Measurements from ENCODE around the gene MACROD2. TPM values are rescaled to one million over a fixed set of nuclear protein-coding genes. Genes with fewer than 3 reads are reported as not detected.
A peak's percentile ranks its signal among the peaks of the same experiment; 100 is the strongest.

The MACROD2 gene
- total and polyA plus RNA-seq, 2 of the 4 experiments (the other 2 are of a cell fraction) = not detected

DNA sequence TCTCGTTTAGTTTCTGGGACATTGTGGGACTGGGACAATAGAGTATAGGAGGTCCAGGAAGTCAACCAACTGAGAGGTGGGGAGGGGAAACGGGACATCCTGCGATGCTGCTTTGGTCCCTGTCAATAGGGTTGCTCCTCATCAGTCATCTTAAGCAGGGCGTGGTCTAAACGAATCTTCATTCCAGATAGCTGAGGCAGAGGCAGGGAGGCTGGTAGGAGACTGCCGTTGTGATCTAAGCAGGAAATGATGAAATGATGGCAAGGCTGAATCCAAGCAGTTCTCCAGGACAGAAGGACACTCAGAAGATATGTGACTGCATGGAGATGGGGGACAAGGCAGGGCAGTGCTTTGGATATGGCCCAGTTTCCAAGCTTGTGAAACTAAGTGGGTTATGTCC, 1624.5 kb downstream of the MACROD2 start:
- Histone ChIP-seq H2AK5ac (ENCODE audit: low read depth, low read length) (no peak overlapping the region), H4K91ac (ENCODE audit: insufficient read depth, low read depth, low read length) (no peak overlapping the region), H4K5ac (ENCODE audit: low read depth, low read length) (no peak overlapping the region), H2BK15ac (ENCODE audit: low read depth, low read length) (no peak overlapping the region), H2BK120ac (ENCODE audit: low read depth, low read length) (no peak overlapping the region), H3K4me2 (ENCODE audit: low read depth, low read length) (no peak overlapping the region), H2AFZ (replicated peaks; ENCODE audit: low read length, poor library complexity) (no peak overlapping the region), H3K79me1 (ENCODE audit: low read depth in 1 of 2, low read length in 2 of 2) (no peaks in the 10 kb centered on the region), H3K23ac (ENCODE audit: low read depth, low read length) (no peak overlapping the region), H3K9me1 (ENCODE audit: insufficient read depth, low read length) (no peaks in the 10 kb centered on the region), H3K27me3 (ENCODE audit: control insufficient read depth, insufficient read depth, low read length) (no peaks in the 10 kb centered on the region), H3K4ac (ENCODE audit: low read depth, low read length) (no peak overlapping the region), H3K27ac (ENCODE audit: insufficient read depth, low read length) (no peak overlapping the region), H2BK20ac (ENCODE audit: low read depth, low read length) (no peak overlapping the region), H3K56ac (ENCODE audit: extremely low read depth, insufficient read depth, low read length) (no peak overlapping the region), H3K4me3 (ENCODE audit: insufficient read depth, low read depth, low read length) (no peak overlapping the region), H3K36me3 (ENCODE audit: control insufficient read depth, insufficient read depth, low read length) (no peaks in the 10 kb centered on the region), H3K4me1 (ENCODE audit: control insufficient read depth, insufficient read depth, low read length) (no peaks in the 10 kb centered on the region), H2AK9ac (replicated peaks; ENCODE audit: low read depth, low read length, poor library complexity) (no peak overlapping the region), H3K9me3 (ENCODE audit: control insufficient read depth, insufficient read depth, low read length) (no peaks in the 10 kb centered on the region), H2BK5ac (ENCODE audit: low read depth, low read length, poor library complexity, severe bottlenecking) (no peak overlapping the region), H3K18ac (ENCODE audit: low read depth, low read length) (no peak overlapping the region), H4K8ac (ENCODE audit: low read depth in 2 of 2, low read length in 2 of 2) (0 out of 4 replicates have a peak overlapping the region, but pooled peaks of 1 of the 2 experiments have one; percentile 0), H3K9ac (ENCODE audit: low read depth, low read length) (no peak overlapping the region), H3K14ac (replicated peaks; ENCODE audit: low read depth, low read length) (peak overlapping the region; percentile 37; the same call in 1 of the 2 replicates), H4K20me1 (ENCODE audit: insufficient read depth, low read length) (no peaks in the 10 kb centered on the region)
- ChIA-PET CTCF (interaction anchor here (0.6 kb wide), 1 partner anchor 877 kb away, joined by 7 read pairs; no protein-coding TSS in a partner anchor), POLR2A (ENCODE audit: unreplicated experiment) (no interaction called here)
- 80% methylated on average over 1 of the region's 6 CpGs; no CpG with 5 or more reads in 1 of the 2 experiments for WGBS, 2 experiments (ENCODE audit: extremely low coverage in 2 of 2, insufficient read length in 1 of 2)
- DNase-seq (no peak), ATAC-seq (ENCODE audit: low read depth) (no peak)
- intact Hi-C loops (cut with micrococcal nuclease) (no loop called here), dilution Hi-C loops (cut with HindIII; ENCODE audit: low sequenced_read_pairs, unreplicated experiment) (no loop called here), in situ Hi-C loops (cut with MboI; ENCODE audit: low sequenced_read_pairs) (no loop called here)
- TF ChIP-seq CEBPB (IDR thresholded peaks at IDR 0.05; ENCODE audit: low read depth, low read length) (no peak), BHLHE40 (IDR thresholded peaks at IDR 0.05; ENCODE audit: low read depth, low read length) (no peak), MAZ (IDR thresholded peaks at IDR 0.05; ENCODE audit: borderline replicate concordance, low read depth, low read length) (no peak), RFX5 (IDR thresholded peaks at IDR 0.05; ENCODE audit: low read depth, low read length) (no peak), CHD1 (IDR thresholded peaks at IDR 0.05; ENCODE audit: low read depth, low read length) (no peak), RAD21 (IDR thresholded peaks at IDR 0.05; ENCODE audit: low read length) (no peak), RCOR1 (IDR thresholded peaks at IDR 0.05; ENCODE audit: insufficient replicate concordance, low read length) (no peak), FOS (IDR thresholded peaks at IDR 0.05; ENCODE audit: low read depth, low read length) (no peak), SMC3 (IDR thresholded peaks at IDR 0.05; ENCODE audit: low read depth, low read length) (no peak), POLR2A (IDR thresholded peaks at IDR 0.05; ENCODE audit: low read depth, low read length) (no peak), NFE2L2 (IDR thresholded peaks at IDR 0.05; ENCODE audit: low read depth, low read length) (no peak), MAFK (IDR thresholded peaks at IDR 0.05; ENCODE audit: low read depth, low read length) (no peak), MXI1 (IDR thresholded peaks at IDR 0.05; ENCODE audit: borderline replicate concordance, low read depth, low read length) (no peak)
- TF ChIP-seq, protein P1, sequence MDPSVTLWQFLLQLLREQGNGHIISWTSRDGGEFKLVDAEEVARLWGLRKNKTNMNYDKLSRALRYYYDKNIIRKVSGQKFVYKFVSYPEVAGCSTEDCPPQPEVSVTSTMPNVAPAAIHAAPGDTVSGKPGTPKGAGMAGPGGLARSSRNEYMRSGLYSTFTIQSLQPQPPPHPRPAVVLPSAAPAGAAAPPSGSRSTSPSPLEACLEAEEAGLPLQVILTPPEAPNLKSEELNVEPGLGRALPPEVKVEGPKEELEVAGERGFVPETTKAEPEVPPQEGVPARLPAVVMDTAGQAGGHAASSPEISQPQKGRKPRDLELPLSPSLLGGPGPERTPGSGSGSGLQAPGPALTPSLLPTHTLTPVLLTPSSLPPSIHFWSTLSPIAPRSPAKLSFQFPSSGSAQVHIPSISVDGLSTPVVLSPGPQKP (IDR thresholded peaks at IDR 0.05; ENCODE audit: borderline replicate concordance, low read depth, low read length) = no peak
- TF ChIP-seq, protein P2, sequence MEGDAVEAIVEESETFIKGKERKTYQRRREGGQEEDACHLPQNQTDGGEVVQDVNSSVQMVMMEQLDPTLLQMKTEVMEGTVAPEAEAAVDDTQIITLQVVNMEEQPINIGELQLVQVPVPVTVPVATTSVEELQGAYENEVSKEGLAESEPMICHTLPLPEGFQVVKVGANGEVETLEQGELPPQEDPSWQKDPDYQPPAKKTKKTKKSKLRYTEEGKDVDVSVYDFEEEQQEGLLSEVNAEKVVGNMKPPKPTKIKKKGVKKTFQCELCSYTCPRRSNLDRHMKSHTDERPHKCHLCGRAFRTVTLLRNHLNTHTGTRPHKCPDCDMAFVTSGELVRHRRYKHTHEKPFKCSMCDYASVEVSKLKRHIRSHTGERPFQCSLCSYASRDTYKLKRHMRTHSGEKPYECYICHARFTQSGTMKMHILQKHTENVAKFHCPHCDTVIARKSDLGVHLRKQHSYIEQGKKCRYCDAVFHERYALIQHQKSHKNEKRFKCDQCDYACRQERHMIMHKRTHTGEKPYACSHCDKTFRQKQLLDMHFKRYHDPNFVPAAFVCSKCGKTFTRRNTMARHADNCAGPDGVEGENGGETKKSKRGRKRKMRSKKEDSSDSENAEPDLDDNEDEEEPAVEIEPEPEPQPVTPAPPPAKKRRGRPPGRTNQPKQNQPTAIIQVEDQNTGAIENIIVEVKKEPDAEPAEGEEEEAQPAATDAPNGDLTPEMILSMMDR (conservative IDR thresholded peaks at IDR 0.05; ENCODE audit: low read depth, low read length) = no peak
- TF ChIP-seq, protein P3, sequence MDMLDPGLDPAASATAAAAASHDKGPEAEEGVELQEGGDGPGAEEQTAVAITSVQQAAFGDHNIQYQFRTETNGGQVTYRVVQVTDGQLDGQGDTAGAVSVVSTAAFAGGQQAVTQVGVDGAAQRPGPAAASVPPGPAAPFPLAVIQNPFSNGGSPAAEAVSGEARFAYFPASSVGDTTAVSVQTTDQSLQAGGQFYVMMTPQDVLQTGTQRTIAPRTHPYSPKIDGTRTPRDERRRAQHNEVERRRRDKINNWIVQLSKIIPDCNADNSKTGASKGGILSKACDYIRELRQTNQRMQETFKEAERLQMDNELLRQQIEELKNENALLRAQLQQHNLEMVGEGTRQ (IDR thresholded peaks at IDR 0.05; ENCODE audit: low read depth, low read length) = no peak
- no TSS peak for BruUV-seq (replicated peaks)

Data from IMR-90 (cell line).